ENCODE data around the gene KCNJ9. TPM values are rescaled to one million over a fixed set of nuclear protein-coding genes. Genes with fewer than 3 reads are reported as not detected.

The KCNJ9 gene
- total and polyA plus RNA-seq, 2 experiments from 2014 or later = 0.24 to 0.34 TPM

GRCh38 chr1:160052936-160053335 lies 28.4 kb upstream of the KCNJ9 start (continued):
- TF ChIP-seq, protein P1, sequence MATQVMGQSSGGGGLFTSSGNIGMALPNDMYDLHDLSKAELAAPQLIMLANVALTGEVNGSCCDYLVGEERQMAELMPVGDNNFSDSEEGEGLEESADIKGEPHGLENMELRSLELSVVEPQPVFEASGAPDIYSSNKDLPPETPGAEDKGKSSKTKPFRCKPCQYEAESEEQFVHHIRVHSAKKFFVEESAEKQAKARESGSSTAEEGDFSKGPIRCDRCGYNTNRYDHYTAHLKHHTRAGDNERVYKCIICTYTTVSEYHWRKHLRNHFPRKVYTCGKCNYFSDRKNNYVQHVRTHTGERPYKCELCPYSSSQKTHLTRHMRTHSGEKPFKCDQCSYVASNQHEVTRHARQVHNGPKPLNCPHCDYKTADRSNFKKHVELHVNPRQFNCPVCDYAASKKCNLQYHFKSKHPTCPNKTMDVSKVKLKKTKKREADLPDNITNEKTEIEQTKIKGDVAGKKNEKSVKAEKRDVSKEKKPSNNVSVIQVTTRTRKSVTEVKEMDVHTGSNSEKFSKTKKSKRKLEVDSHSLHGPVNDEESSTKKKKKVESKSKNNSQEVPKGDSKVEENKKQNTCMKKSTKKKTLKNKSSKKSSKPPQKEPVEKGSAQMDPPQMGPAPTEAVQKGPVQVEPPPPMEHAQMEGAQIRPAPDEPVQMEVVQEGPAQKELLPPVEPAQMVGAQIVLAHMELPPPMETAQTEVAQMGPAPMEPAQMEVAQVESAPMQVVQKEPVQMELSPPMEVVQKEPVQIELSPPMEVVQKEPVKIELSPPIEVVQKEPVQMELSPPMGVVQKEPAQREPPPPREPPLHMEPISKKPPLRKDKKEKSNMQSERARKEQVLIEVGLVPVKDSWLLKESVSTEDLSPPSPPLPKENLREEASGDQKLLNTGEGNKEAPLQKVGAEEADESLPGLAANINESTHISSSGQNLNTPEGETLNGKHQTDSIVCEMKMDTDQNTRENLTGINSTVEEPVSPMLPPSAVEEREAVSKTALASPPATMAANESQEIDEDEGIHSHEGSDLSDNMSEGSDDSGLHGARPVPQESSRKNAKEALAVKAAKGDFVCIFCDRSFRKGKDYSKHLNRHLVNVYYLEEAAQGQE (IDR thresholded peaks at IDR 0.05; ENCODE audit: unreplicated experiment) = no peak
- no peak for TF ChIP-seq POLR2AphosphoS5 (IDR thresholded peaks at IDR 0.05; ENCODE audit: low read depth)
- TF ChIP-seq, protein P2, sequence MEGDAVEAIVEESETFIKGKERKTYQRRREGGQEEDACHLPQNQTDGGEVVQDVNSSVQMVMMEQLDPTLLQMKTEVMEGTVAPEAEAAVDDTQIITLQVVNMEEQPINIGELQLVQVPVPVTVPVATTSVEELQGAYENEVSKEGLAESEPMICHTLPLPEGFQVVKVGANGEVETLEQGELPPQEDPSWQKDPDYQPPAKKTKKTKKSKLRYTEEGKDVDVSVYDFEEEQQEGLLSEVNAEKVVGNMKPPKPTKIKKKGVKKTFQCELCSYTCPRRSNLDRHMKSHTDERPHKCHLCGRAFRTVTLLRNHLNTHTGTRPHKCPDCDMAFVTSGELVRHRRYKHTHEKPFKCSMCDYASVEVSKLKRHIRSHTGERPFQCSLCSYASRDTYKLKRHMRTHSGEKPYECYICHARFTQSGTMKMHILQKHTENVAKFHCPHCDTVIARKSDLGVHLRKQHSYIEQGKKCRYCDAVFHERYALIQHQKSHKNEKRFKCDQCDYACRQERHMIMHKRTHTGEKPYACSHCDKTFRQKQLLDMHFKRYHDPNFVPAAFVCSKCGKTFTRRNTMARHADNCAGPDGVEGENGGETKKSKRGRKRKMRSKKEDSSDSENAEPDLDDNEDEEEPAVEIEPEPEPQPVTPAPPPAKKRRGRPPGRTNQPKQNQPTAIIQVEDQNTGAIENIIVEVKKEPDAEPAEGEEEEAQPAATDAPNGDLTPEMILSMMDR (conservative IDR thresholded peaks at IDR 0.05; ENCODE audit: low read depth in 2 of 2) = no peak
- no peak for TF ChIP-seq EZH2phosphoT487 (IDR thresholded peaks at IDR 0.05; ENCODE audit: unreplicated experiment)
- TF ChIP-seq STAT1 (IDR thresholded peaks at IDR 0.05; ENCODE audit: unreplicated experiment) = no peak
- TF ChIP-seq CREB1 (CRISPR knock-in tag; IDR thresholded peaks at IDR 0.05; ENCODE audit: low read depth) = no peak
- no peak for TF ChIP-seq JUNB (IDR thresholded peaks at IDR 0.05; ENCODE audit: unreplicated experiment)
- no peak for TF ChIP-seq ZNF114 (CRISPR knock-in tag; IDR thresholded peaks at IDR 0.05)
- no peak for TF ChIP-seq ZNF331 (CRISPR knock-in tag; IDR thresholded peaks at IDR 0.05; ENCODE audit: low read depth)
- TF ChIP-seq NANOG (IDR thresholded peaks at IDR 0.05; ENCODE audit: borderline replicate concordance) = no peak

- no peak for ATAC-seq
- H3K4me3 Mint-ChIP-seq = no peak overlapping the region
- H3K4me1 Mint-ChIP-seq = peaks cover 6% of the 10 kb centered on the region
- H3K27ac Mint-ChIP-seq = no peak overlapping the region
- Histone ChIP-seq H3K4me3 (no peak overlapping the region), H3K9me2 (ENCODE audit: insufficient read depth) (no peaks in the 10 kb centered on the region; the same call in none of the 2 replicates), H3F3A (replicated peaks; ENCODE audit: low read depth) (no peaks in the 10 kb centered on the region), H4K20me1 (replicated peaks; ENCODE audit: insufficient read depth) (no peaks in the 10 kb centered on the region), H3K27me3 (ENCODE audit: insufficient read depth) (no peaks in the 10 kb centered on the region), H3K4me1 (ENCODE audit: insufficient read depth) (peaks cover 6% of the 10 kb centered on the region), H3K27ac (ENCODE audit: low read depth) (no peak overlapping the region), H3K4me2 (no peak overlapping the region), H3K79me2 (replicated peaks; ENCODE audit: insufficient read depth) (no peaks in the 10 kb centered on the region), H3K36me3 (ENCODE audit: insufficient read depth) (no peaks in the 10 kb centered on the region), H2AFZ (no peak overlapping the region)
- no peaks in the 10 kb centered on the region for H3K36me3 Mint-ChIP-seq (ENCODE audit: low read depth)
- H3K27me3 Mint-ChIP-seq (ENCODE audit: insufficient read depth, low read depth, poor library complexity) = peaks cover 9% of the 10 kb centered on the region
- no peaks in the 10 kb centered on the region for H3K9me3 Mint-ChIP-seq
- DNase-seq (ENCODE audit: low spot score) = no peak
- TF ChIP-seq ETS1 (IDR thresholded peaks at IDR 0.05) = no peak
- TF ChIP-seq, protein P2 (conservative IDR thresholded peaks at IDR 0.05; ENCODE audit: low read depth in 2 of 2) = no peak
- TF ChIP-seq STAT1 (IDR thresholded peaks at IDR 0.05; ENCODE audit: unreplicated experiment) = no peak
- no peak for TF ChIP-seq ZNF331 (CRISPR knock-in tag; IDR thresholded peaks at IDR 0.05; ENCODE audit: low read depth)
- TF ChIP-seq POLR2AphosphoS5 (IDR thresholded peaks at IDR 0.05; ENCODE audit: low read depth) = no peak
- TF ChIP-seq, protein P1 (IDR thresholded peaks at IDR 0.05; ENCODE audit: unreplicated experiment) = no peak
- no peak for TF ChIP-seq JUNB (IDR thresholded peaks at IDR 0.05; ENCODE audit: unreplicated experiment)
- no peak for TF ChIP-seq ZNF114 (CRISPR knock-in tag; IDR thresholded peaks at IDR 0.05)
- no peak for TF ChIP-seq NANOG (IDR thresholded peaks at IDR 0.05; ENCODE audit: borderline replicate concordance)
- TF ChIP-seq EZH2 (IDR thresholded peaks at IDR 0.05; ENCODE audit: low read depth, unreplicated experiment) = no peak
- TF ChIP-seq EZH2phosphoT487 (IDR thresholded peaks at IDR 0.05; ENCODE audit: unreplicated experiment) = no peak
- no peak for TF ChIP-seq CREB1 (CRISPR knock-in tag; IDR thresholded peaks at IDR 0.05; ENCODE audit: low read depth)
Observed at GRCh38 chr1:160053548-160054365, 27.6 kb upstream of the KCNJ9 start.
